NOMO-1 treated with dmso at 0.1 percent for 144 hours (cell line): ENCODE results near the gene PTGR3.

Experiments
- DNase-seq: peaks from one replicate; lab custom pipeline; 2025; ENCODE audit not compliant: unreplicated experiment; lab: John Stamatoyannopoulos, UW

The PTGR3 gene, protein sequence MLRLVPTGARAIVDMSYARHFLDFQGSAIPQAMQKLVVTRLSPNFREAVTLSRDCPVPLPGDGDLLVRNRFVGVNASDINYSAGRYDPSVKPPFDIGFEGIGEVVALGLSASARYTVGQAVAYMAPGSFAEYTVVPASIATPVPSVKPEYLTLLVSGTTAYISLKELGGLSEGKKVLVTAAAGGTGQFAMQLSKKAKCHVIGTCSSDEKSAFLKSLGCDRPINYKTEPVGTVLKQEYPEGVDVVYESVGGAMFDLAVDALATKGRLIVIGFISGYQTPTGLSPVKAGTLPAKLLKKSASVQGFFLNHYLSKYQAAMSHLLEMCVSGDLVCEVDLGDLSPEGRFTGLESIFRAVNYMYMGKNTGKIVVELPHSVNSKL

GRCh38 chr18:75209129-75209950 is at the start of gene PTGR3:
PTGR3 (minus strand) TSS chr18:75209139; CDS start chr18:75209058, 81 bp downstream.
- DNase-seq, result peak; percentile 77

GRCh38 chr18:75257605-75258004 is 48.7 kb upstream of the PTGR3 start:
- DNase-seq, result no peak

- DNase-seq, result no peak
These were observed 47.4 kb upstream of the PTGR3 start for GRCh38 chr18:75256376-75256775.

DNA sequence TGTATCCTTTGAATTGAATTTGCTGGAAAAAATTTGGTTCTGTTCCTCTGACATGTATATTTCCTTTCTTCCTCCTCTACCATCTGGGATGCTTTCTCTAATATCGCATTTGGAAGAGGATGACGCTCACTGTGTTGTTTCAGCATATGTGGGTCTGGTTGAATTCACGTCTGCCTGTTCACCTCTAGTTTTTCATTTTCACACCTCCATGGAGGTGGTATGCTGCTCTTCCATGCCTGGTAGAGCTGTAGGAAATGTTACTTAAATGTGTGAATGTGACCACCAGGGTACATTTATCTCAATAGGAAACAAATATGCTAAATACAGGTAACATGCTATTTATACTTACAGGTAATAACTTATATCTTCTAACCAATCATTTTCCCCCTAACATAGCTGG is 46.2 kb upstream of the PTGR3 start:
- DNase-seq, result no peak

- no peak for DNase-seq
These were observed 44.8 kb upstream of the PTGR3 start for GRCh38 chr18:75253784-75254183.

DNA sequence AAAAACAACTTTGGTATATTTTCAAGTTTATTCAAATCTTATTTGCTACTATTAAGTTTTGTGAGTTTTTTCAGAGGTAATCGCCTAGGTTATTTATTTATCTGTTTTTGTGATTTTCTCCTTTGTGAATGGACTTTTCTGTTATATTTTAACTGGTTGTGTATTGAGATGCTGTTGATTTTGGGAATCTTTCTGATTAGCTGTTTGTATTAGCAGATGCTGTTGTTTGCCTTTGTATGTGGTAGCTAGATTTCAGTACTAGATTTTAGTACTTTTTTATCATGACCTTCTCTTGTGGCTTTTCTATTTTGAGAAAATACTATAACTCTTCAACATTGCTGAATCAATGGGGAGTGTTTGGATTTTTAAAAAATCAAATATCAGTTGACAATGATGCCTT is 44.1 kb upstream of the PTGR3 start:
- DNase-seq, result no peak

DNA sequence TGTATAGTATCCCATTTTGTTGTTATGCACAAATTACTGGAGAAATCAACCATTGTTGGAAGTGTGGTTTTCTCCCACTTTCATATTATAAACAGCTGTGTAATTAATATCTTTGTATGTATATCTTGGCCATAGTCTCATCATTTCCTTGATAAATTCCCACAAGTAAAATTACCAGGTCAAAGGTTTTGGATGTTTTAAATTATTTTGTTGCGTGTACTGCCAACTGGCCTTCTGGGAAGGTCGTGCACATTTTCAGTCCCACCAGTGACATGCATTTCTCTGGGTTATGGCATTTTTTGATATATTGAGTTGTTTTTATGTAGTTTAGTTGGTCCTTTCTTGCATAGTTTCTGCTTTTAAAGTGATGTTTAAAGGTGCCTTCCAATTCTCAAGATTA is 43.2 kb upstream of the PTGR3 start:
- DNase-seq, result no peak

DNA sequence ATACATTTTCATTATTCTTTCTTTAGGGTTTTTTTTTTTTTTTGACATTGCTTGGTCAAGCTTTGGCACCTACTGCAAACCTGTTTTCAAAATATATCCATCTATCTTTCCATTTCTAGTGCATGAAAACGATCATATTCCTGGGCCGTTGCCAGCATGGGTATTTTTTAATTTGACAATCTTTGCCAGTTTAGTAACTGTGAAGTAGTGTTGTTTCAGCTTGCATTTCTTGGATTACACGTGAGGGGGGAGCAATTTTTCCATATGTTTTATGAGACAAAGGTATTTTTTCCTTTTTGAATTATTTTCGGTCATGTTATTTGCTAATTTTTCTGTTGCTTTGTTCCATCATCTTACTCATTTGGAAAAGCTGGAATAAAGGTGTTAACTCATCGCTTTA is 42.5 kb upstream of the PTGR3 start:
- no peak for DNase-seq

DNA sequence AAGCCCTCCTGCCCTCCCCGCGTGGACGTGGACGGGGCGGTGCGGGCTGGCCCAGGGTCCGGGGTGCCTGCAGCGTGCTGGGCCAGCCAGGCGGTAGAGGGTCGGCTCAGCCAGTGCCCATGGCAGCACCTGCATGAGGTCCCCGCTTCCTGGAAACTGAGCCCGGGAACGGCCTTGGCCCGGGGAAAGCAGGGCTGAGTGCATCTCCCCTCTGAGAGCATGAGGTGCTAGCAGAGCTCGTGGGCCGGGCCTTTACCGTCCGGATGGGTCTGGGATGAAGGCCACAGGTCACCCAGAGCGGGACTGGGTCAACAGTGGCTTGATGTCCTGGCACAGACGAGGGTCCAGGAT is 41.5 kb upstream of the PTGR3 start:
- no peak for DNase-seq

GRCh38 chr18:75249672-75250470 is 40.9 kb upstream of the PTGR3 start:
- no peak for DNase-seq

DNA sequence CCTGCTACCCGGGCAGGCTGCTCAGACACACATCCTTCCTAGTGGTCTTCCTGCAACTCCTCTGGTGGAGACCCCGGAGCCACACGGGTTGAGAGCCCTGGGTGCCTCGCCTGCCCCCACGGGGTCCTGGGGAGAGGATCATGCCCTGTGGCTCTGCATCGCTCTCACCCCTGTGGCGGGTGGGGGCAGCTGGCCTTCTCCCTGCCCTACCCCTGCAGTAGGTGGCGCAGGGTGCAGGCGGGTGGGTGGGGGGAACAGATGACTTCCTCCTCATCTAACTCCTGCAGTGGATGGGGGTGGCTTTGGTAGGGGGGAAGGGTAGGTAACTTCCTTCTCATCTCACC is 40.2 kb upstream of the PTGR3 start:
- no peak for DNase-seq

DNA sequence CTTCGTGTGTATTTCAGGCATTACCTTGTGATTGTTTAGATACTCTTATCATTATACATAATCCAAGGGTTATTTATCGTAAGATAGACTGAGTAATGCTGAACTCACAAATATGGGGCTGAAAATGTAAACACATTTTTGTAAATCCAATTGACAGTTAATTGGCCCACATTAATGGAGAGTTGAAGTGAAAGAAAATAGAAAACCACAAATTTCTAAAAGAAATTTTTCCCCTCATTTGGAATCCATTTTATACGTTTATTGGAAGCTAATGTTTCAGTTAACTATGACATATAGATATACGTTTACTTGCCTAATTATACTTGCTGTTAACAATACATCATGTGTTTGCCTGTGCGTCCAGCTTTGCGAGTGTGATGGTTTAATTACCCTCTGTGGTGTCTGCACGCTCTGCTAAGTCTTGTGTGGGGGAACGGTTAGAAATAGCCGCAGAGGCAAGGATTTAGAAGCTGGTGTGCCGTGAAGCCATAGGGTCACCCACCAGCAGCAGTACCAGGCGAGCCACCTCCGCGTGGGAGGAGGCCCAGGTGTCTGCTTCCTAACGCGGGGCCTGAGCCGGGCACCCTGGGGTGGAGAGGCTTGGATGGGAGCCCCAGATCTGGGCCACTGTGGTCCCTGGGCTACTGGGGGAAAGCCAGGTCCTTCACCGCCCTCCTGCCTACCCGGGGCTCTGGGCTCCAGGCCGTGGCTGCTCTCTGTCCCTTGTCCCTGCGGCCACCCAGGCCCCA is 39.7 kb upstream of the PTGR3 start:
- no peak for DNase-seq

DNA sequence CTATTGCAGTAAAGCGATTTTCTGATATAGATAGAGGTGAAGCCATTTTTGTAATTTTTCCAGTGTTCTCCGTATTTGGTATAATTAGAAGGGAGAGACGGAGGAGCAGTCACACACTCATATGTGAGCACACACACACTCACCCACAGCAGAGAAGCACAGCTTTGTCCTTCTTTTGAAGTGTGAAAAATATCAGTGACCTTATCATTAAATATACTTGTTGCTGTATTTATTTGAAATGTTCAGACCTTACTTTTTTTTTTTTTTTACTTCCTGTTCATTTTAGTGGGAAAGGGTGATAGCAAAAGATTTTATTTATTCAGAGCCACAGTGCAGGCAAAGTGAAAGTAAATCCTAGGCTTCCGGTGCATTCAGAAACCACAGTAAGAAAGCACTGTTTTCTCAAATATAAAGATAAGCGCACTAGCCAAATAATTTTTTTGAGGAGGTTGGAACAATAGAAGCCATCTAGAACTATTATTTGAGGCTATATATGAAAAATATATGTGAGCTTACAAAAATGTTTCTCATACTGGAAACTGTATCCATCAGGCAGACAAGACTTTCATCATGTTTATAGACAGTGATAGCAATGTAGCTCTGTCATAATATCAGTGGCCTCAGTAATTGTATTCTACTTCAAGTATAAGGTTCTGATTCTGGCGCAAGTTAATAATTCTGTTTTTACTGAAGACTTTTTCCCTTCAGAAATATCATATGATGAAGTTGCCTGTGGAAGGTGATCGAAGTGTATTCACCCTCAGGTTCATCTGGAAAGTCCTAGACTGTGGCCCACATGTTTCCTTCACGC is 38.9 kb upstream of the PTGR3 start:
- peak; percentile 27 for DNase-seq

DNA sequence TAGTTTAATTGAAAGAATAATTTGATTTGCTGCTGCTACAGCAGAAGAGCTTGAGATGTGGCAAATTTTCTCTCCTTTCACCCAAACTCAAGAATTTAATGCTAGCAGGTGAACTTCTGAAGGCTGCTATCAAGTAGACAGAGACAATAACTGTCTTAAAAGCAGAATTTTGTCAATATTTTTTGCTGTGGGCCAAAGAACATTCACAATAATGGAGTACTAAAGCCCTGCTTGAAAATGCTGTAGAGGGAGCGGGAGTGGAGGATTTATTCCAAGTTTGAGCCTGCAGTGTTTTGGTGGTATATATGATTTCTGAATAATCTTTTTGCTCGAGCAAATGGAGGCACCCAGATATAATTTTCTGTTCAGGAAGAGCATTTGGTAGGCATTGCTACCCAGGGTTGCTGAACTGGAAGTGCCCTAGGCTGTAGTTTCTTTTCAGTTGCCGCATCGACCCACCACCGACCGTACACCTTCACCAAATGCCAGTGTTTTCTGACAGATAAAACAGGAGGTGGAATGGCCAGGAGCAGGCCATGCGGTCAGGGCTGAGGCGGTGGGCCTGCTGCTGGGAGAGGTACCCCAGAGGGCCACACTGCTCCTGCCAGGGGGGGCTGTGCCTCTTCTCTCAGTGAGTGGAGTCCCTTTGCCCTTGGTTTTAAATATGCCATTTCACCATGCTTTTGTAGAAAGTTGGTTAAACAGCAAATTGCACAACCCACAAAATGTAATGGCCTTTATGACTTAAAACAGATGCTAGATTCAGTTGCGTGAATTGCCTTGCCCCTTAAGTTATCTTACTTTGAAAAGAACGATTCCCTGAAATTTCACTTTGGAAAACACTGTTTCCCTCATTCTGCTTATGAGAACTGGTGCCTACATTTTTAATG is 38.0 kb upstream of the PTGR3 start:
- no peak for DNase-seq

DNA sequence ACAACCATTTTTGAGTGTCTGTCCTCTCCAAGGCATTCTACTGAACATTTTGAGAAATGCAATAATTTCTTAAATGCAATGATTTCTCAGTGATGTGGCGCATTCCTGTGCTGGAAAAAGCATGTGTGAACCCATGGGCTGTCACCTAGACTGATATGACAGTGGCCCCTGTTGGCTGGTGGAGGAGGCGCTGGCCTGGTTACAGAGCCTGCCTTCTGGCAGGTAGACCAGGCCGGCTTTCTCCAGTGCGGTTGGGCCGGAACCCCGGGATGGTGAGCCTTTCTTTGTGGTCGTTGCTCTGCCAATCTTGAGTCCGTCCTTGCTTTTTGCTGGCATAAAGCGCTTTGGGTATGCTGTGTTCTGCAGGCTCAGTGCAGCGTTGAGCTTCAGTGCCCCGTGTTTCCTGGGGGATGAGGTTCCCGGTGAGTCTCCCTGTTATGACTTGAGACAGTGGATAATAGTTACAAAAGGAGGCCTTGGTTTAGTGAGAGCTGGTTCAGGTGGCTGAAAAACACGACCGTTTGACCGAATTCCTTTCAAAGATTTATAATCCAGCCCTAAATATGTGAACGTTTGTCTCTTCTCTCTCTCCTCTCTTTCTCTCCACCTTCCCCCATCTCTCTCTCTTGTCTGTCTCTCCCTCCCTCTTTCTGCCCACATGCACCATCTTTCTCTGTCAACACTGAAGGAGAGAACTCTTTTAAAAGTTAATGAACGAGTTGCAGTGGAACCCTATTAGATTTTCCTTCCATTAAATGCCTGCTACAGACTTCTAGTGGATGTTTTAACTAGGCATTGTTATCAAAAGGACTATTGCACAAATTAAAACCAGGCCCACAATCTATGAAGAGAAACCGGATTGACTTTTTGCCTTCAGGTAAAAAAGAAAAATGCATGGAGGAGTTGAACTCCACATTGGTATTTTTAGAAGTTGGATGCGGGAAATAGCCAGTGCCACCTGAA is 35.7 kb upstream of the PTGR3 start:
- no peak for DNase-seq

GRCh38 chr18:75241705-75242104 is 32.8 kb upstream of the PTGR3 start:
- DNase-seq, result no peak

DNA sequence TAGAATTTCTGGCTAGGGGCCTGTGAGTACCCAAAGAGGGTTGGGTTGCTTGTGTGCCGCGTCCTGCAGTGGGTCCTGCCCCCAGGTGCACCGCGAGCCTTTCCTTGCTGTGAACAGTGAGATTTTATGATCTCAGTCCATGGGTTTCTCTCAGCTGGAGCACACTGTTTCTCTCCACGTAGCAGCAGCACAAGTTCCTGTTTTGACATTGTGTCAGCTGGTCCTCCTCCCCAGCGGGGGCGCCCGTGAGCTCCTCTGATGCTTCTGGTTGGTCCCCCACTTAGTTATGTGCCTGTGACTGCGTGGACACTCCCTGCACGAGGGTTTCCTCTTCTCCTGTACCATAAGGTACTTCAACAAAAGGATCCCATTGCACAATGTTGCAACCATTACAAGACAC is 31.5 kb upstream of the PTGR3 start:
- DNase-seq, result no peak

GRCh38 chr18:75238786-75239185 is 29.8 kb upstream of the PTGR3 start:
- no peak for DNase-seq
